NCI-H226 (cell line): ENCODE data around the gene GAB4.
"Not testable (repeated sequence)": the region's sequence is repeated elsewhere in the genome, so short reads cannot be mapped to it uniquely, and the experiment has no call there.

Experiments used
- DNase-seq: peaks from one replicate; pipeline ENCODE4 v3.0.0-alpha.2; 2015

Gene GAB4, protein sequence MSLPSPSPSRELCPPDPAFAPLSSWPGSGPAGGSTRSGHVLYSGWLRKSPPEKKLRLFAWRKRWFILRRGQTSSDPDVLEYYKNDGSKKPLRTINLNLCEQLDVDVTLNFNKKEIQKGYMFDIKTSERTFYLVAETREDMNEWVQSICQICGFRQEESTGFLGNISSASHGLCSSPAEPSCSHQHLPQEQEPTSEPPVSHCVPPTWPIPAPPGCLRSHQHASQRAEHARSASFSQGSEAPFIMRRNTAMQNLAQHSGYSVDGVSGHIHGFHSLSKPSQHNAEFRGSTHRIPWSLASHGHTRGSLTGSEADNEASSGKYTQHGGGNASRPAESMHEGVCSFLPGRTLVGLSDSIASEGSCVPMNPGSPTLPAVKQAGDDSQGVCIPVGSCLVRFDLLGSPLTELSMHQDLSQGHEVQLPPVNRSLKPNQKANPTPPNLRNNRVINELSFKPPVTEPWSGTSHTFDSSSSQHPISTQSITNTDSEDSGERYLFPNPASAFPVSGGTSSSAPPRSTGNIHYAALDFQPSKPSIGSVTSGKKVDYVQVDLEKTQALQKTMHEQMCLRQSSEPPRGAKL

GRCh38 chr22:17007852-17008731 lies at the start of gene GAB4:
TSS of gene GAB4 (minus strand) at chr22:17008222. CDS start at chr22:17008114, 108 bp downstream.
- no peak for DNase-seq

GRCh38 chr22:17056807-17057206 lies 48.8 kb upstream of the GAB4 start:
- DNase-seq: no peak

- DNase-seq: no peak
These were observed 48.0 kb upstream of the GAB4 start for GRCh38 chr22:17056058-17056457.

- no peak for DNase-seq
These were observed 39.6 kb upstream of the GAB4 start for GRCh38 chr22:17047656-17048055.

DNA sequence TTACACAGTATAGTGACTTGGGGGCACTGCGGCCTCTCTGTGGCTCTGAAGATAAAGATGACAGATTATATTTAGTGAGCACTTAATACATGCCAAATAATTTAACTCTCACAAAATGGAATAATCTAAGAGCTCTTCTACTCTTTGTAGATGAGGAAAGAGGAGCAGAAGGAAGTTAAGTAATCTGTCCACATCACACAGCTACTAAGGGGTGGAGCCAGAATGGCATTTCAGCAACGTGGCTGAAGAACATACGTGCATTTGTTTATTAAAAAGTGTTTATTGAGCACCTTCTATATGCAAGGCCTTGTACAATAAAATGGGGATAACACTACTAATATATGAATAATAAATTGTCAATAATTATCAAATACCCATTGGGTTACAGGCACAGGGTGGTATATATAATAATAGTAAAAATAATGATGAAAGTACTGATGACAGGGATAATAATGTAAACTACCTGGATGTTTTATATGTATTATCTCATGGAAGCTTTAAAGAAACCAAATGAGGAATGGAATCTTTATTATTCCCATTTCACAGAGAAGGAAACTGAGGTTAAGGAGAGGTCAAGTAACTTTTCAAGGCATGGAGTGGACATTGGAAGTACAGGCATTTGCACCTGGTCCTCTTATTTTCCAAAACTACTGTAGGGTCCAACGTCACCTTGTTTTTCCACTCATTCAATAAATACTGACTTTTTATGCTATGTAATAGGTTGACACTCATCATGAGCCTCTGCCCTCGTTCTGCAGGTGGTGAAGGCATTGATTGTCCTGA lies 38.7 kb upstream of the GAB4 start:
- no peak for DNase-seq

- DNase-seq: no peak
These were observed 35.5 kb upstream of the GAB4 start for GRCh38 chr22:17043521-17043920.

DNA sequence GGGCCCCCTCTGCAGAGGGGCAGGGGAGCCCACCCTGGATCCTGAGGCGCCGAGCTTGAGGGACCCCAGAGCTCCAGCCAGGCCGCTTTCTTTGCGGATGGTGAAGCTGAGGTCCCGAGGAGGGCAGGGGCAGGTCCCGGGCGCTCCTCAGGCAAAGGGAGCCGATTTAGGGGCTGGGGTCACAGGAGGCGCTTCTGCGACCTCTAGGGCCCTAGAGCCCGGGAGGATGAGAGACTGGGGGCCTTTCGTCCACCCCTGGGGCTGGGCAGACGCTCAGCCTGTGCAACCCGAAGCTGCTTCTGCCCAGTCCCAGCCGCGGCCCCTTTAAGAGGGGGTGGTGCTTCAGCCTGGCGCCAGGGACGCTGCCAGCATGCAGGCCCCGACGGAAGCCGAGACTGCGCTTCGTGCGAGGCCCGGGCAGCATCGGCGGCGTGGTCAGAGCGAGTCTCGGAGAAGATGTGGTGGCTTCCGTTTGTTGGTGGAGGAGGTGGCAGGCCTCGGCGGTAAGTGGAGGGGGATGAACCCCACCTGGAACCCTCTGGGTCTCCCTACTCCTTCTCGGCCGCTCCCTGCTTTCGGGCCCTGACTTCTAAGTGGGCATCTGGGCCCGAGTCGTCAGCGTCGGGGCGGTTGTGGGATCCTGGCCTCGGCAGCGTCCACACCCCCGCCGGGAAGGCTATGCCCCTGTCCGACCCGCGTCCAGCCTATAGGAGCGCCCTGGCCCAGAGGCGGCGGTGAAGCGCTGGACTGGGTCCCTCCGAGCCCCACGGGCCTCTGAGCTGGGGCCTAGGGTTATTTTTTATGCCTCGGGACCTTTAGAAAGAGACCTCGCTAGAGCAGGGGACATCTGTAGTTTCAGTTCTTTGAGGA lies 29.1 kb upstream of the GAB4 start:
- not testable (repeated sequence) for DNase-seq

- DNase-seq: not testable (repeated sequence)
These were observed 28.2 kb upstream of the GAB4 start for GRCh38 chr22:17035976-17036841.

DNA sequence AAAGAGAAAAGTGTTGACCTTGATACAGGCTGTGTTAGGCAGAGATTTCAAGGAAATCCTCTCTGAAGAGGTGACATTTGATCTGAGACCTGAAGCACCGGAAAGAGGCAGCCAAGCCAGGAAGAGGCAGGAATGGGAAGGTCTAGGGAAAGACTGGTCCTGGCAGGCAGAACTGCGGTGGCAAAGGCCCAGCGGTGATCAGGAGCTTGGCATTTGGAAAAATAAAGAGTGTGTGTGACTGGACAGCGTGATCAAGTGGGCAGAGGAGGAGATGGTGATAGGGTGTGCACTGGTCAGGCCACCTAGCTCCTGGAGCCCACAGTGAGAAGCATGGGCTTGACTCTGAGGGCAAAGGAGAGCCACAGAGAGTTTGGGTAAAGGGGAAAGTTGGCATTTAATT lies 27.2 kb upstream of the GAB4 start:
- DNase-seq: no peak

DNA sequence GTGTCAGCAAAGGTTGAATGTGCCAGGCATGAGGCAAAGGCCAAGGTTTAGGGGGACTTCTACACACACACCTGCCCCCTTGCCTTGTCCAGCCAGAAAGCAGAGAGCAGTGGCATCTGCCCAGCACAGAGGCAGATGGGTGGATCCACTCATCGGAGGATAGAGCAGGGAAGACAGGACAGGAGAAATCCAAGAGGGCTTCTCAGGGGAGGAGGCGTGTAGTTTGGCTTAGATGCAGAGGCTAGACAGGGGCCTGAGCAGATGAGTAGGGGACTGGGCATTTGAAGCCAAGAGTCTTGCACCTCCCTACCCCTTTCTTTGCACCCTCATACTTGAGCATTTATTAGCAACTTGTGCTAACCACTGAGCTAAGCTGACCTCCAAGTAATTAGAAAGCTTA lies 26.5 kb upstream of the GAB4 start:
- DNase-seq: not testable (repeated sequence)

GRCh38 chr22:17032277-17032676 lies 24.3 kb upstream of the GAB4 start:
- DNase-seq: not testable (repeated sequence)

GRCh38 chr22:17024380-17024779 lies 16.4 kb upstream of the GAB4 start:
- not testable (repeated sequence) for DNase-seq

- not testable (repeated sequence) for DNase-seq
These were observed 7.5 kb upstream of the GAB4 start for GRCh38 chr22:17015552-17015951.

- DNase-seq: not testable (repeated sequence)
These were observed 6.0 kb upstream of the GAB4 start for GRCh38 chr22:17014101-17014440.

GRCh38 chr22:17013396-17014100 lies 5.5 kb upstream of the GAB4 start:
- DNase-seq: no peak

- DNase-seq: no peak
These were observed 4.2 kb upstream of the GAB4 start for GRCh38 chr22:17012267-17012666.

DNA sequence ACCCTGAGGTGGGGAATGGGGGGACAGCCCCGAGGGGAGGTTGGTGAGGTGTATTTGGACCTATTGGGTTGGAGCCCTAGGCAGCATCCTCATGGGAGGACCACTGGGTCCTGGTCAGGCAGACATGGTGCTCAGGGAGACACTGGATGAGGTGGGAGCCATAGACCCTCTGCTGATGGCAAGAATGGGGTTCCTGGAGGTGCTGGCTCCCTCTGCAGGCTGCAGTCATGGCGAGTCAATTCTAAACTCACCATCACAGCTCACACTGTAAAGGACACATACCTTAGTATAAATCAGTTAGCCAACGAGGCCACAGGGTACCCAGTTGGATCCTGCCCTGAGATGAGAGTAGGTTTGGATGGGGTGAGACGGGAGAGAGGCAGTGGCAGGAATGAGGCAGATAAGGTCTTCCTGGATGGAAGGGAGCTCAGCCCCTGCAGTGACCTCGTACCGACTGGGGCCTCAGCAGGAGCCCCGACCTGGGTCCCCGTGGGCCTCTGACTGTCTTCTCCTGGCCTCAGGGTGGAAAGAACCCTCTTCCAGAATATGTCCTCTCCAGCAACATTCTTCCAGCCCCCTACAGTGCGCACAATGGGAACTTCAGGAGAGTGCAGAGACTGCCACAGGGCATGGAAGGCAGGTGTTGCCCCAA lies 1.7 kb upstream of the GAB4 start:
- no peak for DNase-seq

DNA sequence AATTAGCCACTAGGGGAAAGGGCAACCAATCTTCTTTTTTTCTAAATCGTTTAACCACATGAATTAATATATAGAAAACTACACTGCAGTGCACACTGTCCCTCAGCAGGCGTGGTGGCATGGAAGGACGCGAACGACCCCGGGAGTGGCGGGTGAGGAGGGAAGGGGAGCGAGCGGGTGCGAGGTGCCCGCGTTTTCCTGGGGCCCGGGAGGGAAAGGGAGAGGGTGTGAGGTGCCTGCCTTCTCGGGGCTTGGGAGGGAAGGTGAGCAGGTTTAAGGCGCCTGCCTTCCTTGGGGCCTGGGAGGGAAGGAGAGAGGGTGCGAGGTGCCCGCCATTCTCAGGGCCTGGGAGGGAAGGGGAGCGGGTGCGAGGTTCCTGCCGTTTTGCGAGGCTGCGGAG lies 765 bp downstream of the GAB4 start:
- no peak for DNase-seq

- no peak for DNase-seq
These were observed 18.1 kb downstream of the GAB4 start for GRCh38 chr22:16989915-16990314.

DNA sequence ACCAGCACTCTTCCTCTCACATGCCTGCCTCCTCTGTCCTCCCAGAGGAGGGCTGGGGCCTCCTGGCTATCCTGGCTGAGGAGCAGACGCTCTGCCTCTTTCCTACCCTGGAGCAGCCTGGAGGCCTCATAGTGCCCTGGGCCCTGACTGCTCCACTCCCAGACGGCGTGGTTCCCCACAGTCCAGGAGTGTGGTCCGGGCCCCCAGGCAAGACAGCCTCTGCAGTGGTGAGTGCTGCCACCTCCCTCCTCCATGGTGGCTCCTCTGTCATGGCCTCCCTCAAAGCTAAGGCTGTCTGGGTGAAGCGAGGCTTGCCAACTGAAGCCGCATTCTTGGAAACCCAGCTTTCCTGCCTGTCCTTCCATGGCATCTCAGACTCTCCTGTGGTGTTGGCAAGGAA lies 19.8 kb downstream of the GAB4 start:
- no peak for DNase-seq
